ENCODE measurements around the gene NCKIPSD.

- TF ChIP-seq CTCF (IDR thresholded peaks at IDR 0.05) (no peak), POLR2A (IDR thresholded peaks at IDR 0.05) (no peak)
Measured at GRCh38 chr3:48652923-48653715, 32.6 kb downstream of the NCKIPSD start.

Data from right lobe of liver (tissue), 4 donors.